Transverse colon (tissue), 4 donors: ENCODE data around the gene CYP46A1.
A peak's percentile ranks its signal among the peaks of the same experiment; 100 is the strongest.

Source experiments
- CTCF ChIP-seq, 5 experiments: fragments of 200-600 bp in 3 of 5; fragments of 450-650 bp in 2 of 5; sonication (generic) in 3 of 5; IDR thresholded peaks; 1 replicate in 2 of 5; 2 replicates in 3 of 5; pipeline ENCODE4 v1.5.1; 2016 to 2017; ENCODE audit warnings: antibody characterized with exemption in 5 of 5, inconsistent platforms in 3 of 5, mild to moderate bottlenecking in 2 of 5, moderate library complexity in 1 of 5
- EP300 ChIP-seq: sonication (generic); formaldehyde crosslinking; IDR thresholded peaks from one replicate; pipeline ENCODE4 v1.6.1; 2017; ENCODE audit warnings: antibody characterized with exemption, low read depth
- POLR2A ChIP-seq: fragments of 450-650 bp; IDR thresholded peaks from one replicate; pipeline ENCODE4 v1.6.1; 2016; ENCODE audit warnings: antibody characterized with exemption, mild to moderate bottlenecking, moderate library complexity
- POLR2AphosphoS5 ChIP-seq, 3 donors: sonication (generic); formaldehyde crosslinking; IDR thresholded peaks; one replicate each; pipeline ENCODE4 v1.6.1; 2016; ENCODE audit warnings: antibody characterized with exemption in 3 of 3

GRCh38 chr14:99757331-99758070 is 73.4 kb downstream of the CYP46A1 start:
- no peak for TF ChIP-seq CTCF (IDR thresholded peaks at IDR 0.05)
- no peak for TF ChIP-seq POLR2A
- TF ChIP-seq POLR2AphosphoS5 (IDR thresholded peaks at IDR 0.05), result peak; percentile 26 to 65 (median 41)
- no peak for TF ChIP-seq EP300
